Peyer's patch (tissue), 4 donors: ENCODE measurements around the gene SLC9B1.
"Not testable (repeated sequence)": the region's sequence is repeated elsewhere in the genome, so short reads cannot be mapped to it uniquely, and the experiment has no call there.

Source experiments
- POLR2A ChIP-seq, 2 donors: fragments of 450-650 bp; IDR thresholded peaks; one replicate each; pipeline ENCODE4 v1.5.1; 2017; ENCODE audit warnings: antibody characterized with exemption in 2 of 2, mild to moderate bottlenecking in 2 of 2, moderate library complexity in 2 of 2
- TF ChIP-seq, protein P1 (sequence below), 6 experiments: fragments of 450-650 bp in 4 of 6; fragments of 200-600 bp in 2 of 6; sonication (generic) in 1 of 6; IDR thresholded peaks; one replicate each; pipeline ENCODE4 v1.5.1; 2017 to 2019; ENCODE audit warnings: antibody characterized with exemption in 6 of 6, mild to moderate bottlenecking in 3 of 6, moderate library complexity in 1 of 6

DNA sequence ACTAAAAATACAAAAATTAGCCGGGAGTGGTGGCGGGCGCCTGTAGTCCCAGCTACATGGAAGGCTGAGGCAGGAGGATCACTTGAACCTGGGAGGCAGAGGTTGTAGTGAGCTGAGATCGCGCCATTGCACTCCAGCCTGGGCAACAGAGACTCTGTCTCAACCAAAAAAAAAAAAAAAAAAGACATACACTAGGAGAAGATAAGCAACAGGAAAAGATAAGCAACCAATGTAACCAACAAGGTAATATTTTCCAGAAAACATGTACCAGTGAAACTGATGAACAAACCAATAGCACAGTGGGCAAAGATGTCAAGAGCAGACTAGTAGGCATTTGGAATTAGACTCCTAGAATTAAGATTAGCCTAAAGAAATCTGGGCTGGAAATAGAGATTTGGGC is 154.2 kb downstream of the SLC9B1 start:
- TF ChIP-seq, protein P1, sequence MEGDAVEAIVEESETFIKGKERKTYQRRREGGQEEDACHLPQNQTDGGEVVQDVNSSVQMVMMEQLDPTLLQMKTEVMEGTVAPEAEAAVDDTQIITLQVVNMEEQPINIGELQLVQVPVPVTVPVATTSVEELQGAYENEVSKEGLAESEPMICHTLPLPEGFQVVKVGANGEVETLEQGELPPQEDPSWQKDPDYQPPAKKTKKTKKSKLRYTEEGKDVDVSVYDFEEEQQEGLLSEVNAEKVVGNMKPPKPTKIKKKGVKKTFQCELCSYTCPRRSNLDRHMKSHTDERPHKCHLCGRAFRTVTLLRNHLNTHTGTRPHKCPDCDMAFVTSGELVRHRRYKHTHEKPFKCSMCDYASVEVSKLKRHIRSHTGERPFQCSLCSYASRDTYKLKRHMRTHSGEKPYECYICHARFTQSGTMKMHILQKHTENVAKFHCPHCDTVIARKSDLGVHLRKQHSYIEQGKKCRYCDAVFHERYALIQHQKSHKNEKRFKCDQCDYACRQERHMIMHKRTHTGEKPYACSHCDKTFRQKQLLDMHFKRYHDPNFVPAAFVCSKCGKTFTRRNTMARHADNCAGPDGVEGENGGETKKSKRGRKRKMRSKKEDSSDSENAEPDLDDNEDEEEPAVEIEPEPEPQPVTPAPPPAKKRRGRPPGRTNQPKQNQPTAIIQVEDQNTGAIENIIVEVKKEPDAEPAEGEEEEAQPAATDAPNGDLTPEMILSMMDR (IDR thresholded peaks at IDR 0.05) = not testable (repeated sequence)
- not testable (repeated sequence) for TF ChIP-seq POLR2A (IDR thresholded peaks at IDR 0.05)
